Thyroid gland (tissue), 4 donors: ENCODE measurements around the gene CFAP58. TPM values are rescaled to one million over a fixed set of nuclear protein-coding genes. Genes with fewer than 3 reads are reported as not detected.
A peak's percentile ranks its signal among the peaks of the same experiment; 100 is the strongest.

Experiments used
- DNase-seq, 2 donors: peaks; one replicate each; pipeline ENCODE4 v3.0.0-alpha.2; 2019
- H3K27ac ChIP-seq, 3 donors: fragments of 200-600 bp; sonication (generic); 1 replicate in 2 of 3; 2 replicates in 1 of 3; pipeline ENCODE4 v1.5.1; 2016 to 2019; ENCODE audit warnings: mild to moderate bottlenecking in 1 of 3, moderate library complexity in 1 of 3
- H3K27me3 ChIP-seq: fragments of 200-600 bp; sonication (generic); one replicate; pipeline ENCODE4 v1.5.1; 2019
- H3K36me3 ChIP-seq, 2 donors: fragments of 200-600 bp; sonication (generic); one replicate each; pipeline ENCODE4 v1.5.1; 2016 to 2019
- H3K4me1 ChIP-seq, 2 donors: fragments of 200-600 bp; sonication (generic); one replicate each; pipeline ENCODE4 v1.5.1; 2017 to 2019
- H3K4me3 ChIP-seq, 3 donors: fragments of 200-600 bp; sonication (generic); replicated peaks in 1 of 3; 1 replicate in 2 of 3; 2 replicates in 1 of 3; pipeline ENCODE4 v1.5.1; 2016; ENCODE audit warnings: mild to moderate bottlenecking in 1 of 3
- H3K9me3 ChIP-seq: fragments of 200-600 bp; sonication (generic); one replicate; pipeline ENCODE4 v1.5.1; 2017
- CTCF ChIP-seq, 6 experiments: fragments of 200-600 bp in 3 of 6; fragments of 450-650 bp in 3 of 6; sonication (generic) in 3 of 6; IDR thresholded peaks; one replicate each; pipeline ENCODE4 v1.5.1; 2016 to 2019; ENCODE audit warnings: antibody characterized with exemption in 6 of 6, mild to moderate bottlenecking in 2 of 6, inconsistent platforms in 1 of 6, moderate library complexity in 1 of 6
- POLR2A ChIP-seq, 2 donors: fragments of 450-650 bp; IDR thresholded peaks; one replicate each; pipeline ENCODE4 v1.6.1; 2017; ENCODE audit warnings: antibody characterized with exemption in 2 of 2, mild to moderate bottlenecking in 2 of 2, moderate library complexity in 1 of 2
- WGBS, 2 donors: methylation state at CpG; one replicate each; pipeline ENCODE4 v1.1.5; 2017; 5-methylcytosine and 5-hydroxymethylcytosine counted together
- intact Hi-C: fragments of 100-400 bp; cut with DNase I; formaldehyde crosslinking; loops from one replicate; pipeline ENCODE4 v1.15.1; 2023
- total RNA-seq, 4 donors: library from RNA; depleted of rRNA; stranded (reverse); fragments of >200 nt; gene quantifications; one replicate each; pipeline ENCODE4 v1.2.3, GENCODE V29; 2016

Gene CFAP58
- total RNA-seq, 4 donors from 2014 or later: 1.0 to 1.6 (median 1.2) TPM

GRCh38 chr10:104391150-104391968 is 37.7 kb downstream of the CFAP58 start:
- Histone ChIP-seq H3K27me3 (no peaks in the 10 kb centered on the region), H3K4me1 (peaks cover 4 to 7% of the 10 kb centered on the region in 2 donors), H3K36me3 (no peaks in the 10 kb centered on the region), H3K9me3 (no peaks in the 10 kb centered on the region), H3K4me3 (no peak overlapping the region), H3K27ac (no peak overlapping the region)
- DNase-seq: peak; percentile 5
- TF ChIP-seq CTCF (IDR thresholded peaks at IDR 0.05) (no peak), POLR2A (IDR thresholded peaks at IDR 0.05) (no peak)
- 46 to 53% methylated on average over 8 of the region's 8 CpGs for WGBS, 2 donors
- intact Hi-C loops: no loop called here

- no peak for DNase-seq
- 74 to 81% methylated on average over 1 of the region's 1 CpG for WGBS, 2 donors
- Histone ChIP-seq H3K27me3 (no peaks in the 10 kb centered on the region), H3K27ac (no peak overlapping the region), H3K9me3 (no peaks in the 10 kb centered on the region), H3K4me3 (no peak overlapping the region), H3K36me3 (no peaks in the 10 kb centered on the region), H3K4me1 (peaks cover 4 to 7% of the 10 kb centered on the region in 2 donors)
- intact Hi-C loops: no loop called here
- TF ChIP-seq CTCF (IDR thresholded peaks at IDR 0.05) (no peak), POLR2A (IDR thresholded peaks at IDR 0.05) (no peak)
Measured at GRCh38 chr10:104391969-104392296, 38.3 kb downstream of the CFAP58 start.

GRCh38 chr10:104393387-104393786 is 39.8 kb downstream of the CFAP58 start:
- peaks cover 4 to 7% of the 10 kb centered on the region in 2 donors for H3K4me1 ChIP-seq
- intact Hi-C loops: no loop called here
- no peak overlapping the region for H3K4me3 ChIP-seq
- TF ChIP-seq CTCF (IDR thresholded peaks at IDR 0.05): no peak
- no peak for TF ChIP-seq POLR2A (IDR thresholded peaks at IDR 0.05)
- no peaks in the 10 kb centered on the region for H3K27me3 ChIP-seq
- WGBS, 2 donors: 92 to 93% methylated on average over 5 of the region's 5 CpGs
- DNase-seq: no peak
- no peak overlapping the region for H3K27ac ChIP-seq
- no peaks in the 10 kb centered on the region for H3K36me3 ChIP-seq
- no peaks in the 10 kb centered on the region for H3K9me3 ChIP-seq

GRCh38 chr10:104396581-104396980 is 42.9 kb downstream of the CFAP58 start:
- DNase-seq: no peak
- no peaks in the 10 kb centered on the region for H3K9me3 ChIP-seq
- peaks cover under 1 to 3% of the 10 kb centered on the region in 2 donors for H3K4me1 ChIP-seq
- no peak overlapping the region for H3K27ac ChIP-seq
- no peaks in the 10 kb centered on the region for H3K27me3 ChIP-seq
- 60 to 79% methylated on average over 2 of the region's 2 CpGs for WGBS, 2 donors
- H3K36me3 ChIP-seq: no peaks in the 10 kb centered on the region
- no peak overlapping the region for H3K4me3 ChIP-seq
- no peak for TF ChIP-seq POLR2A (IDR thresholded peaks at IDR 0.05)
- no peak for TF ChIP-seq CTCF (IDR thresholded peaks at IDR 0.05)
- intact Hi-C loops: no loop called here

GRCh38 chr10:104403636-104404035 is 50.0 kb downstream of the CFAP58 start:
- no peak overlapping the region for H3K4me3 ChIP-seq
- TF ChIP-seq POLR2A (IDR thresholded peaks at IDR 0.05) (no peak), CTCF (IDR thresholded peaks at IDR 0.05) (no peak)
- H3K27me3 ChIP-seq: no peaks in the 10 kb centered on the region
- WGBS, 2 donors: 74 to 76% methylated on average over 8 of the region's 8 CpGs
- H3K9me3 ChIP-seq: no peaks in the 10 kb centered on the region
- intact Hi-C loops: no loop called here
- H3K36me3 ChIP-seq: no peaks in the 10 kb centered on the region
- H3K27ac ChIP-seq: no peak overlapping the region
- no peaks in the 10 kb centered on the region for H3K4me1 ChIP-seq
- no peak for DNase-seq
